Transverse colon (tissue), 4 donors: Measurements from ENCODE around the gene ACD. TPM values are rescaled to one million over a fixed set of nuclear protein-coding genes. Genes with fewer than 3 reads are reported as not detected.

ENCODE experiments used
- DNase-seq: peaks from one replicate; pipeline ENCODE4 v3.0.0-alpha.2; 2019
- H3K27ac ChIP-seq, 4 donors: fragments of 200-600 bp; sonication (generic); 2 replicates each; pipeline ENCODE4 v1.5.1; 2016 to 2018; ENCODE audit warnings: inconsistent platforms in 4 of 4
- H3K27me3 ChIP-seq: fragments of 200-600 bp; sonication (generic); 2 replicates; pipeline ENCODE4 v1.5.1; 2017; ENCODE audit warnings: inconsistent platforms
- H3K36me3 ChIP-seq, 4 donors: fragments of 200-600 bp; sonication (generic); 2 replicates each; pipeline ENCODE4 v1.5.1; 2017 to 2019; ENCODE audit warnings: inconsistent platforms in 4 of 4
- H3K4me1 ChIP-seq, 4 donors: fragments of 200-600 bp; sonication (generic); 2 replicates each; pipeline ENCODE4 v1.5.1; 2017 to 2020; ENCODE audit warnings: inconsistent platforms in 4 of 4
- H3K4me3 ChIP-seq, 4 donors: fragments of 200-600 bp; sonication (generic); 1 replicate in 1 of 4; 2 replicates in 3 of 4; pipeline versions ENCODE4 v1.5.1 to v1.6.1; 2017 to 2019; ENCODE audit warnings: inconsistent platforms in 4 of 4
- H3K9me3 ChIP-seq, 2 donors: fragments of 200-600 bp; sonication (generic); 2 replicates each; pipeline ENCODE4 v1.5.1; 2017 to 2019; ENCODE audit warnings: inconsistent platforms in 2 of 2
- CTCF ChIP-seq, 5 experiments: fragments of 200-600 bp in 3 of 5; fragments of 450-650 bp in 2 of 5; sonication (generic) in 3 of 5; IDR thresholded peaks; 1 replicate in 2 of 5; 2 replicates in 3 of 5; pipeline ENCODE4 v1.5.1; 2016 to 2017; ENCODE audit warnings: antibody characterized with exemption in 5 of 5, inconsistent platforms in 3 of 5, mild to moderate bottlenecking in 2 of 5, moderate library complexity in 1 of 5
- EP300 ChIP-seq: sonication (generic); formaldehyde crosslinking; IDR thresholded peaks from one replicate; pipeline ENCODE4 v1.6.1; 2017; ENCODE audit warnings: antibody characterized with exemption, low read depth
- POLR2A ChIP-seq: fragments of 450-650 bp; IDR thresholded peaks from one replicate; pipeline ENCODE4 v1.6.1; 2016; ENCODE audit warnings: antibody characterized with exemption, mild to moderate bottlenecking, moderate library complexity
- POLR2AphosphoS5 ChIP-seq, 3 donors: sonication (generic); formaldehyde crosslinking; IDR thresholded peaks; one replicate each; pipeline ENCODE4 v1.6.1; 2016; ENCODE audit warnings: antibody characterized with exemption in 3 of 3
- WGBS, 2 donors: methylation state at CpG; one replicate each; pipeline ENCODE4 v1.1.5; 2018; ENCODE audit warnings: low coverage in 1 of 2; 5-methylcytosine and 5-hydroxymethylcytosine counted together
- in situ Hi-C, 4 donors: fragments of 200-750 bp; cut with MboI; loops; one replicate each; pipeline versions ENCODE4 v1.15.0 to v1.15.1; 2017; ENCODE audit warnings: low sequenced_read_pairs in 3 of 4, low pct_ligation_motif_present in 1 of 4, low pct_unique_long_range_greater_than_20kb in 1 of 4
- intact Hi-C: fragments of 100-400 bp; cut with DNase I; formaldehyde crosslinking; loops from one replicate; pipeline ENCODE4 v1.15.1; 2023; ENCODE audit warnings: low total_unique reads
- total RNA-seq, 4 donors: library from RNA; depleted of rRNA; stranded (reverse); fragments of >200 nt; gene quantifications; one replicate each; pipeline ENCODE4 v1.1.0, GENCODE V29; 2016

ACD gene
- total RNA-seq, 4 donors from 2014 or later, result 2.0 to 76.3 (median 15.7) TPM

DNA sequence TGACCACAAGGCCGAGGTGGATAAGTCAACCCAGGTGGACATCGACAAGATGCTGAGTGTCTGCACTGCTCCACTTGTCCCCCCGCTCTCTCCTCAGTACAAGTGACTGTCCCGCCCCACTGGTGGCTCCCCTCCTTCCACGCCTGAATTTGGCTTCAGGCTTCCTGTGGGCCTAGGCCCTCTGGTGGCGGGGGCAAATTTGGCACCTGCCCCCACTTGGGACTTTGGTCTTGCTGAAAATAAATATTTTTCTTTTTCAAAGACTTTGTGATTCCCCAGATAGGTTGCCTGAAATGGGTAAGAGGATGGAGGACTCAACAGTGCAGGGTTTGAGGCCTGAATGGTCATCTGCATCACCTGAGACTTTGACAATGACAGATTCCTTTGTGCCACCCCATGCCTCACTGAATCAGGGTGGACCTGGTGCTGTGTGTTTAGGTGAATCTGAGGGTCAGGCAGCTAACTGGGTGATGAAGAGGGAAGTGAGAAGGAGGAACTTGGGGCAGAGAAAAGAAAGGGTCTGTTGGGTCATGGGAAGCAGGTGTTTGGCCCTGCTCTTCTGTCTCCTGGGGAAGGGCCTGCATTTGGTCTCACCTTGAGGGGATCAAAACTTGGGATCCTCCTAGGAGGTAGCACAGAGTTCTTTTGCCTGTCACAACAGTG lies 8.6 kb upstream of the ACD start:
- intact Hi-C loops (loop anchor here (5.0 kb wide), 1 partner anchor 146 kb away; no protein-coding TSS in a partner anchor), in situ Hi-C loops (loop anchor here in 3 of 4 donors (10.0 to 25.0 kb wide), 2 partner anchors 106 to 144 kb away; partner anchors contain the start of genes CTCF (in 2 of the 3) and RIPOR1 (in 1 of the 3))
- no peaks in the 10 kb centered on the region for H3K27me3 ChIP-seq
- WGBS, 2 donors, result 71% methylated on average over 6 of the region's 6 CpGs; no CpG with 5 or more reads in 1 of the 2 donors
- no peaks in the 10 kb centered on the region for H3K9me3 ChIP-seq
- DNase-seq, result no peak
- H3K36me3 ChIP-seq, result no peaks in the 10 kb centered on the region
- TF ChIP-seq EP300, result no peak
- TF ChIP-seq POLR2AphosphoS5 (IDR thresholded peaks at IDR 0.05), result no peak
- TF ChIP-seq POLR2A, result no peak
- TF ChIP-seq CTCF (IDR thresholded peaks at IDR 0.05), result no peak
- peak overlapping the region; percentile 86 to 95 (median 88) for H3K27ac ChIP-seq
- H3K4me1 ChIP-seq, result peaks cover 25 to 39% (median 35%) of the 10 kb centered on the region in 4 donors
- no peak overlapping the region for H3K4me3 ChIP-seq

GRCh38 chr16:67667817-67668494 lies 7.9 kb upstream of the ACD start:
- TF ChIP-seq POLR2A (no peak), CTCF (IDR thresholded peaks at IDR 0.05) (peak; percentile 75 to 96 (median 85)), POLR2AphosphoS5 (IDR thresholded peaks at IDR 0.05) (peak in 2 of 3 donors; percentile 32 to 61), EP300 (no peak)
- in situ Hi-C loops, result loop anchor here in 3 of 4 donors (10.0 to 25.0 kb wide), 2 partner anchors 106 to 143 kb away; partner anchors contain the start of genes CTCF (in 2 of the 3) and RIPOR1 (in 1 of the 3)

GRCh38 chr16:67667453-67667816 lies 7.4 kb upstream of the ACD start:
- H3K9me3 ChIP-seq, result no peaks in the 10 kb centered on the region
- WGBS, 2 donors, result 58% methylated on average over 10 of the region's 10 CpGs; no CpG with 5 or more reads in 1 of the 2 donors
- peaks cover 18 to 28% (median 25%) of the 10 kb centered on the region in 4 donors for H3K4me1 ChIP-seq
- no peaks in the 10 kb centered on the region for H3K27me3 ChIP-seq
- H3K36me3 ChIP-seq, result no peaks in the 10 kb centered on the region
- no peak for DNase-seq
- intact Hi-C loops, result loop anchor here (2.0 to 5.0 kb wide), 2 partner anchors 105 to 145 kb away; partner anchors contain the start of gene CTCF
- TF ChIP-seq EP300 (no peak), POLR2A (no peak), POLR2AphosphoS5 (IDR thresholded peaks at IDR 0.05) (no peak), CTCF (IDR thresholded peaks at IDR 0.05) (no peak)
- H3K27ac ChIP-seq, result peak overlapping the region; percentile 86 to 95 (median 88)
- peak overlapping the region in 3 of 4 donors; percentile 77 to 91 (median 82) for H3K4me3 ChIP-seq
- in situ Hi-C loops, result loop anchor here in 3 of 4 donors (10.0 to 25.0 kb wide), 2 partner anchors 105 to 143 kb away; partner anchors contain the start of genes CTCF (in 2 of the 3) and RIPOR1 (in 1 of the 3)

More at GRCh38 chr16:67667817-67668494, 7.9 kb upstream of the ACD start:
- Histone ChIP-seq H3K27me3 (no peaks in the 10 kb centered on the region), H3K27ac (peak overlapping the region; percentile 86 to 95 (median 88)), H3K36me3 (no peaks in the 10 kb centered on the region), H3K9me3 (no peaks in the 10 kb centered on the region), H3K4me3 (peak overlapping the region in 2 of 4 donors; percentile 82 to 91), H3K4me1 (peaks cover 19 to 33% (median 28%) of the 10 kb centered on the region in 4 donors)
- DNase-seq, result peak; percentile 87
- intact Hi-C loops, result loop anchor here (2.0 to 5.0 kb wide), 2 partner anchors 105 to 146 kb away; partner anchors contain the start of gene CTCF
- 32% methylated on average over 10 of the region's 18 CpGs; no CpG with 5 or more reads in 1 of the 2 donors for WGBS, 2 donors
